HepG2 (cell line): ENCODE measurements around the gene RAB39A. TPM values are rescaled to one million over a fixed set of nuclear protein-coding genes. Genes with fewer than 3 reads are reported as not detected.

Experiments used
- ATAC-seq: fragments of 200-7000 bp; cut with Tn5 transposase; 3 replicates; pipeline ENCODE4 v1.9.1; 2020; ENCODE audit warnings: mild to moderate bottlenecking, moderate library complexity
- BruUV-seq: library from RNA; stranded (reverse); fragments of 400-500 nt; replicated peaks from 2 replicates; lab custom pipeline; 2021; lab: Mats Ljungman, UMichigan
- CTCF ChIA-PET: fragments of 300-600 bp; formaldehyde crosslinking; extraction: SDS; loops from one replicate; lab custom pipeline; 2021; ENCODE audit warnings: low total read pairs, inconsistent platforms, low intra/inter-chr PET ratio; lab: Yijun Ruan, JAX
- POLR2A ChIA-PET: fragments of 350-600 bp; sonication (Branson Sonifier 250); formaldehyde crosslinking; loops from one replicate; lab custom pipeline; 2020; ENCODE audit warnings: antibody characterized with exemption, inconsistent platforms; lab: Yijun Ruan, JAX
- DNase-seq: peaks from one replicate; pipeline ENCODE4 v3.0.0-alpha.2; 2015; ENCODE audit warnings: low spot score
- FAIRE-seq: peaks from 3 replicates; lab custom pipeline; 2011; peaks lifted over from hg19 to GRCh38; lab: Jason Lieb, UNC
- H2AFZ ChIP-seq: one replicate; pipeline ENCODE4 v1.6.1; 2011; ENCODE audit warnings: low read length, inconsistent platforms
- H3K27ac ChIP-seq: fragments of 300-600 bp; 3 replicates; pipeline ENCODE4 v1.8.0; 2011; ENCODE audit warnings: mixed run types, mild to moderate bottlenecking, mixed read lengths, low read length, inconsistent platforms; ENCODE audit not compliant: insufficient read depth; ENCODE audit errors: extremely low read length
- H3K27me3 ChIP-seq, 2 experiments: fragments of 200-600 bp in 1 of 2; 2 replicates in 1 of 2; 3 replicates in 1 of 2; pipeline versions ENCODE4 v1.6.0 to v1.8.0; 2011; ENCODE audit warnings: low read length in 2 of 2, mild to moderate bottlenecking in 2 of 2, moderate library complexity in 2 of 2, inconsistent platforms in 1 of 2; ENCODE audit not compliant: insufficient read depth in 2 of 2, control insufficient read depth in 1 of 2
- H3K36me3 ChIP-seq, 2 experiments: fragments of 200-600 bp in 1 of 2; replicated peaks in 1 of 2; 2 replicates in 1 of 2; 3 replicates in 1 of 2; pipeline versions ENCODE4 v1.5.1 to v1.8.0; 2011; ENCODE audit warnings: low read length in 2 of 2, inconsistent platforms in 1 of 2; ENCODE audit not compliant: insufficient read depth in 2 of 2, control insufficient read depth in 1 of 2
- H3K4me1 ChIP-seq: 2 replicates; pipeline ENCODE4 v1.5.1; 2012; ENCODE audit warnings: low read length, inconsistent platforms; ENCODE audit not compliant: insufficient read depth
- H3K4me2 ChIP-seq: 2 replicates; pipeline ENCODE4 v1.6.0; 2011; ENCODE audit warnings: low read depth, low read length, inconsistent platforms
- H3K4me3 ChIP-seq, 3 experiments: fragments of 200-600 bp in 1 of 3; sonication (generic), shearing (Covaris generic) in 1 of 3; replicated peaks in 1 of 3; 2 replicates each; pipeline ENCODE4 v1.5.1; 2011 to 2016; ENCODE audit warnings: low read length in 3 of 3, inconsistent platforms in 2 of 3, low read depth in 2 of 3, mild to moderate bottlenecking in 2 of 3, control low read depth in 1 of 3, mixed read lengths in 1 of 3; ENCODE audit not compliant: insufficient read depth in 1 of 3
- H3K79me2 ChIP-seq: one replicate; pipeline ENCODE4 v1.6.1; 2011; ENCODE audit warnings: low read length, inconsistent platforms; ENCODE audit not compliant: insufficient read depth
- H3K9ac ChIP-seq: 2 replicates; pipeline ENCODE4 v1.6.0; 2011; ENCODE audit warnings: mild to moderate bottlenecking, low read depth, low read length, inconsistent platforms; ENCODE audit not compliant: insufficient read depth
- H3K9me3 ChIP-seq: 2 replicates; pipeline ENCODE4 v1.5.1; 2012; ENCODE audit warnings: mild to moderate bottlenecking, low read length
- H4K20me1 ChIP-seq: 2 replicates; pipeline ENCODE4 v1.6.0; 2011; ENCODE audit warnings: inconsistent platforms, mild to moderate bottlenecking, low read length, moderate library complexity; ENCODE audit not compliant: insufficient read depth
- GPN1 ChIP-seq: sonication (generic); formaldehyde crosslinking; IDR thresholded peaks from 2 replicates; pipeline ENCODE4 v1.5.1; 2020; ENCODE audit warnings: missing genetic modification reagents, borderline replicate concordance
- MAFK ChIP-seq, 2 experiments: IDR thresholded peaks in 1 of 2; conservative IDR thresholded peaks in 1 of 2; 2 replicates each; pipeline ENCODE4 v1.6.1; 2011; ENCODE audit warnings: improper control_type of control experiment in 2 of 2, low read length in 2 of 2
- NR2F6 ChIP-seq, 2 experiments: IDR thresholded peaks; 2 replicates each; pipeline ENCODE4 v1.6.1; 2016; ENCODE audit warnings: antibody characterized with exemption in 1 of 2, mild to moderate bottlenecking in 1 of 2
- PAWR ChIP-seq: sonication (generic); formaldehyde crosslinking; IDR thresholded peaks from 2 replicates; pipeline ENCODE4 v1.4.0; 2020; ENCODE audit warnings: missing genetic modification reagents, mild to moderate bottlenecking, borderline replicate concordance
- TEAD2 ChIP-seq: sonication (generic); formaldehyde crosslinking; IDR thresholded peaks from 2 replicates; pipeline ENCODE4 v1.9.0; 2021; ENCODE audit warnings: missing genetic modification reagents
- U2AF2 ChIP-seq: fragments of 200-400 bp; formaldehyde crosslinking; IDR thresholded peaks from 2 replicates; pipeline ENCODE4 v1.6.1; 2017; ENCODE audit warnings: low read depth, mild to moderate bottlenecking, low read length
- ZC3H4 ChIP-seq: sonication (generic); formaldehyde crosslinking; IDR thresholded peaks from 2 replicates; pipeline ENCODE4 v1.4.0; 2020; ENCODE audit warnings: missing genetic modification reagents, borderline replicate concordance
- ZNF335 ChIP-seq: sonication (generic); formaldehyde crosslinking; IDR thresholded peaks from 2 replicates; pipeline ENCODE4 v1.4.0; 2020; ENCODE audit warnings: missing genetic modification reagents
- ZNF484 ChIP-seq: sonication (generic); formaldehyde crosslinking; IDR thresholded peaks from 2 replicates; pipeline ENCODE4 v1.5.1; 2020; ENCODE audit warnings: mild to moderate bottlenecking, low read depth, missing genetic modification reagents, borderline replicate concordance
- WGBS: methylation state at CpG from one replicate; pipeline ENCODE4 v1.1.6; 2017; ENCODE audit warnings: low lambda C conversion rate; 5-methylcytosine and 5-hydroxymethylcytosine counted together
- in situ Hi-C: cut with HindIII; loops from 2 replicates; pipeline ENCODE4 v1.10.0; 2017; ENCODE audit warnings: low pct_unique_long_range_greater_than_20kb; ENCODE audit not compliant: extremely low pct_ligation_motif_present
- intact Hi-C: fragments of 100-400 bp; cut with micrococcal nuclease; formaldehyde crosslinking; loops from one replicate; pipeline ENCODE4 v1.10.0; 2022; ENCODE audit not compliant: unreplicated experiment
- polyA plus RNA-seq, 8 experiments: library from polyadenylated mRNA; depleted of rRNA in 3 of 8; stranded (reverse) in 7 of 8; unstranded in 1 of 8; fragments of >200 nt; fragmentation: Illumina TruSeq in 4 of 8; extraction: Trizol in 4 of 8; gene quantifications; 2 replicates each; pipeline versions ENCODE4 v1.2.1 to v1.2.3, GENCODE V29; 2011 to 2016; ENCODE audit warnings: low read depth in 4 of 8, missing spikeins in 1 of 8, mixed read lengths in 1 of 8; ENCODE audit not compliant: insufficient read depth in 1 of 8
- total RNA-seq, 5 experiments: library from RNA; depleted of rRNA; stranded (reverse); fragments of >200 nt; fragmentation: Illumina TruSeq; extraction: Trizol; gene quantifications; 2 replicates each; pipeline ENCODE4 v1.2.3, GENCODE V29; 2016; ENCODE audit warnings: low read depth in 1 of 5
- TF ChIP-seq, protein P1 (sequence below): sonication (generic); formaldehyde crosslinking; IDR thresholded peaks from 2 replicates; pipeline ENCODE4 v1.4.0; 2020; ENCODE audit warnings: missing genetic modification reagents, borderline replicate concordance
- TF ChIP-seq, protein P2 (sequence below): sonication (generic); formaldehyde crosslinking; IDR thresholded peaks from 2 replicates; pipeline ENCODE4 v1.4.0; 2020; ENCODE audit warnings: missing genetic modification reagents
- TF ChIP-seq, protein P3 (sequence below): IDR thresholded peaks from 2 replicates; pipeline ENCODE4 v1.6.1; 2016; ENCODE audit warnings: missing compliant biosample characterization, missing genetic modification reagents, borderline replicate concordance

The RAB39A gene
- total and polyA plus RNA-seq, 2 of the 13 experiments (the other 11 are each of a cell fraction or from before 2014, with no cell fraction given), result not detected

DNA sequence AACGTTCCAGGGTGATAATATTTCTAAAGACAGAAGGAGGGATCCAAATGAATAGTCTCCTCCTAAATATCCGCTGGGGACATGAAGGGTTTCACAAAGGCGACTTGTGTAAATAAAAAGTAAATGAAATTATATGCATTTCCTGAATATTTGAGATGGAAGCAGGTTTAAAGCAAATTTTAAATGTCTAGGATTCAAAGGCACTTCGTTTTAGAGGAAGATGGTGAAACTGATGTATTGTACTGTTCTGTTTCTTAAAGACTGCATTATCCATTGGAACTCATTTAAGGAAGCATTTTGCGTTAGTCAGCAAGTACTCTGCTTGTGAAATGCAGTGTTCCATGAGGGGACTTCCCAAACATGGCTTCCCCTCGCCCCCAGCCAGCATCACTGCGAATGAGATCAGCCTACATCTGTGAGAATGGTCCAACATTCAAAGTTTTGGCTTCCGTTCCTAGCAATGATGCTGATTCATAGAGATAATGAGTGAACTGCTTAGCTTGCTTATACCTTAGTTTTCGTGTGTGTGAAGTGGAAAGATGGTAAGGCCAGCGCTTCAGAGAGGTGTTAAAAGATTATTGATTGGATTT, 1.5 kb downstream of the RAB39A start:
- in situ Hi-C loops, result no loop called here
- no peak overlapping the region for H3K27ac ChIP-seq
- H2AFZ ChIP-seq, result no peak overlapping the region
- H3K79me2 ChIP-seq, result no peaks in the 10 kb centered on the region
- no peak for DNase-seq
- no peaks in the 10 kb centered on the region for H3K4me1 ChIP-seq
- H3K27me3 ChIP-seq, result peaks cover 0 to 14% of the 10 kb centered on the region in 2 experiments; a peak in 2 of 5 replicates
- ChIA-PET CTCF (no interaction called here), POLR2A (no interaction called here)
- H3K36me3 ChIP-seq, result no peaks in the 10 kb centered on the region
- H3K4me3 ChIP-seq, result no peak overlapping the region
- H4K20me1 ChIP-seq, result no peaks in the 10 kb centered on the region
- H3K9me3 ChIP-seq, result no peaks in the 10 kb centered on the region
- no TSS peak for BruUV-seq
- H3K9ac ChIP-seq, result no peak overlapping the region
- no peak for FAIRE-seq
- intact Hi-C loops, result no loop called here
- 11% methylated on average over 10 of the region's 10 CpGs for WGBS
- no peak overlapping the region for H3K4me2 ChIP-seq
- TF ChIP-seq NR2F6 (IDR thresholded peaks at IDR 0.05) (no peak), NR2F6 (CRISPR knock-in tag; IDR thresholded peaks at IDR 0.05) (no peak), MAFK (conservative IDR thresholded peaks at IDR 0.05 in 1 of 2, IDR thresholded peaks at IDR 0.05 in 1 of 2; ENCODE audit: low read length in 2 of 2) (peak in 1 of 2 experiments; percentile 38; a peak in 2 of 4 replicates)
- ATAC-seq, result no peak

DNA sequence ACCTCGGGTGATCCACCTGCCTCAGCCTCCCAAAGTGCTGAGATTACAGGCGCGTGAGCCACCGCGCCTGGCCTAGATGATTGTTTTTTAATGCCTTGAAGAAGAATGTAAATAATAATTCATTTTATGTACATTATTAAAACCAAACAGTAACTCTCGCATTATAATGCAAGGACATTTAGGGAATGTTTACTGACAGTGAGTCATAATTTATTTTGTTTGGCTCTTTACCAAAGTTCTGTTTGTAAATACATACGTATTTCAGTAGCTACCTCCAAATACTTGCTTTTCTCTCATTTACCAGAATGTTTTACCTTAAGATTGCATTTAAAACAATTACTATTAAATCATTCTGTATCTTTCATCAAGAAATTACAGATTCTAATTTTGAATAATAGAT, 3.0 kb downstream of the RAB39A start:
- in situ Hi-C loops, result no loop called here
- no peak for ATAC-seq

More for the DNA sequence above, 3.0 kb downstream of the RAB39A start:
- CTCF ChIA-PET, result no interaction called here
- Histone ChIP-seq H3K27ac (no peak overlapping the region), H3K4me1 (no peaks in the 10 kb centered on the region), H3K27me3 (peaks cover 0 to 14% of the 10 kb centered on the region in 2 experiments; a peak in 2 of 5 replicates), H3K4me2 (no peak overlapping the region), H3K79me2 (no peaks in the 10 kb centered on the region), H3K4me3 (no peak overlapping the region), H4K20me1 (no peaks in the 10 kb centered on the region), H3K9me3 (no peaks in the 10 kb centered on the region), H3K36me3 (no peaks in the 10 kb centered on the region), H3K9ac (no peak overlapping the region), H2AFZ (no peak overlapping the region)
- no TSS peak for BruUV-seq
- WGBS, result 60% methylated on average over 7 of the region's 7 CpGs
- intact Hi-C loops, result no loop called here
- FAIRE-seq (no peak), DNase-seq (no peak)
- TF ChIP-seq, protein P1, sequence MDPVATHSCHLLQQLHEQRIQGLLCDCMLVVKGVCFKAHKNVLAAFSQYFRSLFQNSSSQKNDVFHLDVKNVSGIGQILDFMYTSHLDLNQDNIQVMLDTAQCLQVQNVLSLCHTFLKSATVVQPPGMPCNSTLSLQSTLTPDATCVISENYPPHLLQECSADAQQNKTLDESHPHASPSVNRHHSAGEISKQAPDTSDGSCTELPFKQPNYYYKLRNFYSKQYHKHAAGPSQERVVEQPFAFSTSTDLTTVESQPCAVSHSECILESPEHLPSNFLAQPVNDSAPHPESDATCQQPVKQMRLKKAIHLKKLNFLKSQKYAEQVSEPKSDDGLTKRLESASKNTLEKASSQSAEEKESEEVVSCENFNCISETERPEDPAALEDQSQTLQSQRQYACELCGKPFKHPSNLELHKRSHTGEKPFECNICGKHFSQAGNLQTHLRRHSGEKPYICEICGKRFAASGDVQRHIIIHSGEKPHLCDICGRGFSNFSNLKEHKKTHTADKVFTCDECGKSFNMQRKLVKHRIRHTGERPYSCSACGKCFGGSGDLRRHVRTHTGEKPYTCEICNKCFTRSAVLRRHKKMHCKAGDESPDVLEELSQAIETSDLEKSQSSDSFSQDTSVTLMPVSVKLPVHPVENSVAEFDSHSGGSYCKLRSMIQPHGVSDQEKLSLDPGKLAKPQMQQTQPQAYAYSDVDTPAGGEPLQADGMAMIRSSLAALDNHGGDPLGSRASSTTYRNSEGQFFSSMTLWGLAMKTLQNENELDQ (CRISPR knock-in tag), result no peak
- TF ChIP-seq TEAD2 (CRISPR knock-in tag), result no peak
- no peak for TF ChIP-seq ZNF484 (CRISPR knock-in tag)
- TF ChIP-seq ZC3H4 (CRISPR knock-in tag), result no peak
- TF ChIP-seq, protein P2, sequence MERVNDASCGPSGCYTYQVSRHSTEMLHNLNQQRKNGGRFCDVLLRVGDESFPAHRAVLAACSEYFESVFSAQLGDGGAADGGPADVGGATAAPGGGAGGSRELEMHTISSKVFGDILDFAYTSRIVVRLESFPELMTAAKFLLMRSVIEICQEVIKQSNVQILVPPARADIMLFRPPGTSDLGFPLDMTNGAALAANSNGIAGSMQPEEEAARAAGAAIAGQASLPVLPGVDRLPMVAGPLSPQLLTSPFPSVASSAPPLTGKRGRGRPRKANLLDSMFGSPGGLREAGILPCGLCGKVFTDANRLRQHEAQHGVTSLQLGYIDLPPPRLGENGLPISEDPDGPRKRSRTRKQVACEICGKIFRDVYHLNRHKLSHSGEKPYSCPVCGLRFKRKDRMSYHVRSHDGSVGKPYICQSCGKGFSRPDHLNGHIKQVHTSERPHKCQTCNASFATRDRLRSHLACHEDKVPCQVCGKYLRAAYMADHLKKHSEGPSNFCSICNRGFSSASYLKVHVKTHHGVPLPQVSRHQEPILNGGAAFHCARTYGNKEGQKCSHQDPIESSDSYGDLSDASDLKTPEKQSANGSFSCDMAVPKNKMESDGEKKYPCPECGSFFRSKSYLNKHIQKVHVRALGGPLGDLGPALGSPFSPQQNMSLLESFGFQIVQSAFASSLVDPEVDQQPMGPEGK, result no peak
- TF ChIP-seq ZNF335 (CRISPR knock-in tag), result no peak
- no peak for TF ChIP-seq PAWR
- TF ChIP-seq, protein P3, sequence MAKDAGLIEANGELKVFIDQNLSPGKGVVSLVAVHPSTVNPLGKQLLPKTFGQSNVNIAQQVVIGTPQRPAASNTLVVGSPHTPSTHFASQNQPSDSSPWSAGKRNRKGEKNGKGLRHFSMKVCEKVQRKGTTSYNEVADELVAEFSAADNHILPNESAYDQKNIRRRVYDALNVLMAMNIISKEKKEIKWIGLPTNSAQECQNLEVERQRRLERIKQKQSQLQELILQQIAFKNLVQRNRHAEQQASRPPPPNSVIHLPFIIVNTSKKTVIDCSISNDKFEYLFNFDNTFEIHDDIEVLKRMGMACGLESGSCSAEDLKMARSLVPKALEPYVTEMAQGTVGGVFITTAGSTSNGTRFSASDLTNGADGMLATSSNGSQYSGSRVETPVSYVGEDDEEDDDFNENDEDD (CRISPR knock-in tag), result no peak
- no peak for TF ChIP-seq GPN1 (CRISPR knock-in tag)
- no peak for TF ChIP-seq U2AF2
- POLR2A ChIA-PET, result no interaction called here
